HEK293 (cell line): Measurements from ENCODE around the gene FAM20B.

Experiments
- CTCF ChIA-PET: fragments of 350-600 bp; formaldehyde crosslinking; extraction: SDS; loops from one replicate; lab custom pipeline; 2021; ENCODE audit warnings: antibody characterized with exemption; lab: Yijun Ruan, JAX
- POLR2A ChIA-PET: fragments of 300-600 bp; formaldehyde crosslinking; extraction: SDS; loops from one replicate; lab custom pipeline; 2020; ENCODE audit warnings: antibody characterized with exemption, inconsistent platforms; lab: Yijun Ruan, JAX
- H3K27ac ChIP-seq: fragments of 200-500 bp; sonication (Bioruptor generic); 2 replicates; pipeline ENCODE4 v1.5.1; 2014; ENCODE audit warnings: low read depth, low read length, control low read depth, inconsistent platforms; ENCODE audit errors: extremely low read depth
- H3K36me3 ChIP-seq, 2 experiments: fragments of 200-500 bp in 1 of 2; sonication (Bioruptor generic) in 1 of 2; 1 replicate in 1 of 2; 2 replicates in 1 of 2; pipeline ENCODE4 v1.5.1; 2014 to 2017; ENCODE audit warnings: inconsistent platforms in 2 of 2, low read length in 2 of 2; ENCODE audit not compliant: control insufficient read depth in 2 of 2, insufficient read depth in 1 of 2
- H3K4me1 ChIP-seq: fragments of 200-500 bp; sonication (Bioruptor generic); 2 replicates; pipeline ENCODE4 v1.5.1; 2014; ENCODE audit warnings: mild to moderate bottlenecking, low read length, inconsistent platforms; ENCODE audit not compliant: control insufficient read depth, insufficient read depth
- H3K4me3 ChIP-seq: 2 replicates; pipeline ENCODE4 v1.5.1; 2011; ENCODE audit warnings: low read depth, mild to moderate bottlenecking, control low read depth, low read length, moderate library complexity
- H3K9me3 ChIP-seq: fragments of 200-500 bp; sonication (Bioruptor generic); 2 replicates; pipeline ENCODE4 v1.5.1; 2014; ENCODE audit warnings: low read depth, low read length, inconsistent platforms; ENCODE audit not compliant: control insufficient read depth, insufficient read depth
- RBAK ChIP-seq: fragments of 450-650 bp; formaldehyde crosslinking; IDR thresholded peaks from 2 replicates; pipeline ENCODE4 v1.5.1; 2016; ENCODE audit warnings: missing biosample characterization, missing genetic modification characterization
- REPIN1 ChIP-seq: fragments of 450-650 bp; formaldehyde crosslinking; IDR thresholded peaks from 2 replicates; pipeline ENCODE4 v1.5.1; 2017; ENCODE audit warnings: missing biosample characterization, missing genetic modification characterization, low read depth
- SP7 ChIP-seq: fragments of 450-650 bp; formaldehyde crosslinking; IDR thresholded peaks from 2 replicates; pipeline ENCODE4 v1.5.1; 2016; ENCODE audit warnings: missing biosample characterization, missing genetic modification characterization
- WT1 ChIP-seq: fragments of 450-650 bp; formaldehyde crosslinking; IDR thresholded peaks from 2 replicates; pipeline ENCODE4 v1.5.1; 2016; ENCODE audit warnings: missing biosample characterization, missing genetic modification characterization
- ZNF211 ChIP-seq: fragments of 450-650 bp; formaldehyde crosslinking; IDR thresholded peaks from 2 replicates; pipeline ENCODE4 v1.5.1; 2016; ENCODE audit warnings: low read depth, missing biosample characterization, missing genetic modification characterization
- ZNF221 ChIP-seq: fragments of 450-650 bp; formaldehyde crosslinking; IDR thresholded peaks from 2 replicates; pipeline ENCODE4 v1.5.1; 2017; ENCODE audit warnings: missing biosample characterization, missing genetic modification characterization, borderline replicate concordance
- ZNF23 ChIP-seq: fragments of 450-650 bp; formaldehyde crosslinking; IDR thresholded peaks from 2 replicates; pipeline ENCODE4 v1.5.1; 2016; ENCODE audit warnings: missing biosample characterization, missing genetic modification characterization, borderline replicate concordance
- ZNF266 ChIP-seq: fragments of 450-650 bp; formaldehyde crosslinking; IDR thresholded peaks from 2 replicates; pipeline ENCODE4 v1.5.1; 2016; ENCODE audit warnings: missing biosample characterization, missing genetic modification characterization, low read depth
- ZNF274 ChIP-seq, 2 experiments: fragments of 200-500 bp in 1 of 2; fragments of 450-650 bp in 1 of 2; sonication (Bioruptor generic) in 1 of 2; formaldehyde crosslinking in 1 of 2; IDR thresholded peaks; 2 replicates each; pipeline versions ENCODE4 v1.5.1 to v1.6.1; 2014 to 2016; ENCODE audit warnings: borderline replicate concordance in 1 of 2, inconsistent platforms in 1 of 2, low read length in 1 of 2, missing biosample characterization in 1 of 2, missing genetic modification characterization in 1 of 2
- ZNF311 ChIP-seq: fragments of 450-650 bp; formaldehyde crosslinking; IDR thresholded peaks from 2 replicates; pipeline ENCODE4 v1.5.1; 2017; ENCODE audit warnings: missing biosample characterization, missing genetic modification characterization, borderline replicate concordance
- ZNF335 ChIP-seq: fragments of 450-650 bp; formaldehyde crosslinking; conservative IDR thresholded peaks from 2 replicates; pipeline ENCODE4 v1.5.1; 2016; ENCODE audit warnings: missing biosample characterization, missing genetic modification characterization
- ZNF560 ChIP-seq: fragments of 450-650 bp; formaldehyde crosslinking; IDR thresholded peaks from 2 replicates; pipeline ENCODE4 v1.5.1; 2017; ENCODE audit warnings: missing biosample characterization, missing genetic modification characterization, borderline replicate concordance
- ZNF610 ChIP-seq: fragments of 450-650 bp; formaldehyde crosslinking; IDR thresholded peaks from 2 replicates; pipeline ENCODE4 v1.5.1; 2016; ENCODE audit warnings: missing biosample characterization, missing genetic modification characterization, borderline replicate concordance
- ZNF664 ChIP-seq: fragments of 450-650 bp; formaldehyde crosslinking; IDR thresholded peaks from 2 replicates; pipeline ENCODE4 v1.5.1; 2016; ENCODE audit warnings: missing biosample characterization, missing genetic modification characterization
- ZNF843 ChIP-seq: fragments of 450-650 bp; formaldehyde crosslinking; IDR thresholded peaks from 2 replicates; pipeline ENCODE4 v1.5.1; 2016; ENCODE audit warnings: missing biosample characterization, missing genetic modification characterization
- ZSCAN23 ChIP-seq: fragments of 450-650 bp; formaldehyde crosslinking; IDR thresholded peaks from 2 replicates; pipeline ENCODE4 v1.5.1; 2016; ENCODE audit warnings: missing biosample characterization, missing genetic modification characterization
- TF ChIP-seq, protein P1 (sequence below): fragments of 450-650 bp; formaldehyde crosslinking; IDR thresholded peaks from 2 replicates; pipeline ENCODE4 v1.5.1; 2017; ENCODE audit warnings: missing biosample characterization, missing genetic modification characterization
- TF ChIP-seq, protein P2 (sequence below): fragments of 450-650 bp; formaldehyde crosslinking; IDR thresholded peaks from 2 replicates; pipeline ENCODE4 v1.5.1; 2016; ENCODE audit warnings: missing biosample characterization, missing genetic modification characterization
- TF ChIP-seq, protein P3 (sequence below): fragments of 450-650 bp; formaldehyde crosslinking; IDR thresholded peaks from 2 replicates; pipeline ENCODE4 v1.5.1; 2017; ENCODE audit warnings: missing biosample characterization, missing genetic modification characterization
- TF ChIP-seq, protein P4 (sequence below): fragments of 450-650 bp; formaldehyde crosslinking; IDR thresholded peaks from 2 replicates; pipeline ENCODE4 v1.5.1; 2017; ENCODE audit warnings: missing biosample characterization, mild to moderate bottlenecking, missing genetic modification characterization, moderate library complexity

The FAM20B gene

DNA sequence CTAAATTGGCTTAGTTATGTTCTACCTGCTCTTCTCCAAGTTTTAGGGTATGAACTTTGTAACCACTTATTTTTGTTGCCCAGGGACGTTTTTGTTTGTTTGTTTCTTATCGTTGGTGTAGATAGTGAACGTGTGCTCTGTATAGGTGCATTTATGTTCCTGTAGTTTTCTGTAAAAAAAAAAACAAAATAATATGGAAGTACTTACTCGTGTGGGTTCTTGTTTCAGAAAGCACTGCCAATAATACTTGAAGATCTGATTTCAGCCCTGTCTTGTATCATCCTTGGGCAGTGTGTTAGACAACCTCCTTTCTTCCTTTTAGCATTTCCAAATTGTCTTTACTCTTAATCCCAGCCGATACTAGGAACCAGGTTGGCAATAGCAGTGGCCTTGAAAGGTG lies 4.4 kb downstream of the FAM20B start:
- ChIA-PET CTCF (no interaction called here), POLR2A (no interaction called here)
- H3K9me3 ChIP-seq, result no peaks in the 10 kb centered on the region
- peaks cover 29% of the 10 kb centered on the region; the same call in 1 of the 2 replicates for H3K4me1 ChIP-seq
- TF ChIP-seq WT1 (no peak), ZNF335 (tag by site-specific recombination) (peak; percentile 51)
- no peaks in the 10 kb centered on the region for H3K36me3 ChIP-seq
- no peak overlapping the region for H3K27ac ChIP-seq
- no peak overlapping the region for H3K4me3 ChIP-seq

DNA sequence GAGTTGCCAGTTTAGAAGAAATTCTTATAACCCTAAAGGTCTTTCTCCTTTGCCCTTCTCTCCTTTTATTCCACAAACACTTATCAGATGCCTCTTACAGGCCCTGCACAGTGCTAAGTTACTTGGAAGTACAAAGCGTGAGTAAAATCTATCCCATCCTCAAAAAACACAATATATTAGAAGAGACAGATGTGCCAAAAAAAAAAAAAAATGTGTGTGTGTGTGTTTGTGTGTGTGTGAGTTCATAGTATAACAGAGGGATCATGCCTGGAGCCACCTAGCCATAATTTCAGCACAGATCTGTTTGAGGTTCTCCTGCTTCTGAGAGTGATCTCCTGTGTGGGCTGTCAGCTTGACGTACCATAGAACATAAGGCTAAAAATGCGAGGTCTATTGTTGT lies 5.0 kb downstream of the FAM20B start:
- H3K4me3 ChIP-seq, result no peak overlapping the region
- H3K9me3 ChIP-seq, result no peaks in the 10 kb centered on the region
- ChIA-PET POLR2A (no interaction called here), CTCF (no interaction called here)
- no peak for TF ChIP-seq ZNF560 (tag by site-specific recombination)
- TF ChIP-seq ZNF221 (tag by site-specific recombination), result no peak
- TF ChIP-seq RBAK (tag by site-specific recombination), result no peak
- TF ChIP-seq, protein P1, sequence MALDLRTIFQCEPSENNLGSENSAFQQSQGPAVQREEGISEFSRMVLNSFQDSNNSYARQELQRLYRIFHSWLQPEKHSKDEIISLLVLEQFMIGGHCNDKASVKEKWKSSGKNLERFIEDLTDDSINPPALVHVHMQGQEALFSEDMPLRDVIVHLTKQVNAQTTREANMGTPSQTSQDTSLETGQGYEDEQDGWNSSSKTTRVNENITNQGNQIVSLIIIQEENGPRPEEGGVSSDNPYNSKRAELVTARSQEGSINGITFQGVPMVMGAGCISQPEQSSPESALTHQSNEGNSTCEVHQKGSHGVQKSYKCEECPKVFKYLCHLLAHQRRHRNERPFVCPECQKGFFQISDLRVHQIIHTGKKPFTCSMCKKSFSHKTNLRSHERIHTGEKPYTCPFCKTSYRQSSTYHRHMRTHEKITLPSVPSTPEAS (tag by site-specific recombination), result peak; percentile 55; the same call in 1 of the 2 replicates
- TF ChIP-seq ZNF335 (tag by site-specific recombination), result 0 out of 2 replicates have a peak, but pooled peaks have one; percentile 0
- no peaks in the 10 kb centered on the region for H3K36me3 ChIP-seq
- H3K27ac ChIP-seq, result no peak overlapping the region
- peaks cover 29% of the 10 kb centered on the region; the same call in 1 of the 2 replicates for H3K4me1 ChIP-seq

DNA sequence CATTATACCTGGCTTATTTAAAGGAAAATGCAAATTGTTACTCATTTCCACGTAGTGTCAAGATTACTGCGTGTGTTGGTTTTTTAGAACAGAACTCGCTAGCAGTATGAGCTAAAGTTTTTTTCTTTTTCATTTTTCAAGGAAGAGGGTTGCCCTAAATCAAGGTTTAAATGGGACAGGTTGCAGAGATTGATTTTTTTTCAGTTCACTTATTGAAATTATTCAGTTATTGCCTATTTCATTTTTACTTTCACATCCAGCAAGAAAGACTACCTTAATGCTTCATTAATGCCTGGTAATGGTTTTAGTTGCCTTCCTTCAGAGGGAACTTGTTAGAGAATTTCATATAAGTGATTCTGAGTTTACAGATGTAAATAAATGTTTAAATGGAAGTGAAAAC lies 5.6 kb downstream of the FAM20B start:
- Histone ChIP-seq H3K4me3 (no peak overlapping the region), H3K36me3 (no peaks in the 10 kb centered on the region), H3K27ac (no peak overlapping the region), H3K4me1 (peaks cover 29% of the 10 kb centered on the region; the same call in 1 of the 2 replicates), H3K9me3 (no peaks in the 10 kb centered on the region)
- POLR2A ChIA-PET, result no interaction called here
- TF ChIP-seq ZNF23 (tag by site-specific recombination), result no peak
- no peak for TF ChIP-seq ZNF843 (tag by site-specific recombination)
- TF ChIP-seq ZNF211 (tag by site-specific recombination), result no peak
- no peak for TF ChIP-seq REPIN1 (tag by site-specific recombination)
- TF ChIP-seq ZNF266 (tag by site-specific recombination), result no peak
- TF ChIP-seq ZNF664 (tag by site-specific recombination), result no peak
- no peak for TF ChIP-seq ZSCAN23 (tag by site-specific recombination)
- TF ChIP-seq, protein P2, sequence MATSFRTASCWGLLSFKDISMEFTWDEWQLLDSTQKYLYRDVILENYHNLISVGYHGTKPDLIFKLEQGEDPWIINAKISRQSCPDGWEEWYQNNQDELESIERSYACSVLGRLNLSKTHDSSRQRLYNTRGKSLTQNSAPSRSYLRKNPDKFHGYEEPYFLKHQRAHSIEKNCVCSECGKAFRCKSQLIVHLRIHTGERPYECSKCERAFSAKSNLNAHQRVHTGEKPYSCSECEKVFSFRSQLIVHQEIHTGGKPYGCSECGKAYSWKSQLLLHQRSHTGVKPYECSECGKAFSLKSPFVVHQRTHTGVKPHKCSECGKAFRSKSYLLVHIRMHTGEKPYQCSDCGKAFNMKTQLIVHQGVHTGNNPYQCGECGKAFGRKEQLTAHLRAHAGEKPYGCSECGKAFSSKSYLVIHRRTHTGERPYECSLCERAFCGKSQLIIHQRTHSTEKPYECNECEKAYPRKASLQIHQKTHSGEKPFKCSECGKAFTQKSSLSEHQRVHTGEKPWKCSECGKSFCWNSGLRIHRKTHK (tag by site-specific recombination), result no peak
- CTCF ChIA-PET, result no interaction called here

DNA sequence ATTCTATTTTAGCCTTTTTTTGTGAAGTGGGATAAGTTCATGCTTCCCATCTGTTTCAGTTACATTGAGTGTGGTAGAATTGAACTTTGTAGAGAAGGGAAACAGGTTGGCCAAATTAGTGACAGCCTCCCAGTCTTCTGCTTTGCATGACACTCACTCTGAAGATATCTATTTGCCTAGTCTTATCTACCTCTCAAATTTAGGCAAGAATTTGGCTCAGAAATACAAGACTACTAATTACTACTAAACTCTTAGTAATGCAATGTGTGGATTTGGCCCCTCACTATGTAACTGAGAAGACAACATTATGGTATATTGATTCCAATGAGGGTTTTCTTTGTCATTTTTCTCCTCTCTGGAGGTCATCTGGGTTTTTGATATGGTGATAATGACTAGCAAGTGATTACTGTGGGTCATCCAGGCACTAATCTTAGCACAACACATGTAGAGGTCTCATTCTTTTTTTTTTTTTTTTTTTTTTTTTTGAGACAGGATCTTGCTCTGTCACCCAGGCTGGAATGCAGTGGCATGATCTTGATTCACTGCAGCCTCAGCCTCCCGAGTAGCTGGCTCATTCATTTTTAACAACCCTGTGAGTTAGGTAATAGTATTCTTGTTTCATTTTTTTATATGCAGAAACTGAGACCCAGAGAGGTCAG lies 6.3 kb downstream of the FAM20B start:
- Histone ChIP-seq H3K4me1 (peaks cover 29% of the 10 kb centered on the region; the same call in 1 of the 2 replicates), H3K9me3 (no peaks in the 10 kb centered on the region), H3K4me3 (no peak overlapping the region), H3K36me3 (no peaks in the 10 kb centered on the region), H3K27ac (no peak overlapping the region)
- ChIA-PET CTCF (no interaction called here), POLR2A (interaction anchor here (0.6 kb wide), 1 partner anchor 307 kb away, joined by 3 read pairs; no protein-coding TSS in a partner anchor)
- no peak for TF ChIP-seq ZNF266 (tag by site-specific recombination)
- TF ChIP-seq ZNF311, result no peak
- TF ChIP-seq, protein P3, sequence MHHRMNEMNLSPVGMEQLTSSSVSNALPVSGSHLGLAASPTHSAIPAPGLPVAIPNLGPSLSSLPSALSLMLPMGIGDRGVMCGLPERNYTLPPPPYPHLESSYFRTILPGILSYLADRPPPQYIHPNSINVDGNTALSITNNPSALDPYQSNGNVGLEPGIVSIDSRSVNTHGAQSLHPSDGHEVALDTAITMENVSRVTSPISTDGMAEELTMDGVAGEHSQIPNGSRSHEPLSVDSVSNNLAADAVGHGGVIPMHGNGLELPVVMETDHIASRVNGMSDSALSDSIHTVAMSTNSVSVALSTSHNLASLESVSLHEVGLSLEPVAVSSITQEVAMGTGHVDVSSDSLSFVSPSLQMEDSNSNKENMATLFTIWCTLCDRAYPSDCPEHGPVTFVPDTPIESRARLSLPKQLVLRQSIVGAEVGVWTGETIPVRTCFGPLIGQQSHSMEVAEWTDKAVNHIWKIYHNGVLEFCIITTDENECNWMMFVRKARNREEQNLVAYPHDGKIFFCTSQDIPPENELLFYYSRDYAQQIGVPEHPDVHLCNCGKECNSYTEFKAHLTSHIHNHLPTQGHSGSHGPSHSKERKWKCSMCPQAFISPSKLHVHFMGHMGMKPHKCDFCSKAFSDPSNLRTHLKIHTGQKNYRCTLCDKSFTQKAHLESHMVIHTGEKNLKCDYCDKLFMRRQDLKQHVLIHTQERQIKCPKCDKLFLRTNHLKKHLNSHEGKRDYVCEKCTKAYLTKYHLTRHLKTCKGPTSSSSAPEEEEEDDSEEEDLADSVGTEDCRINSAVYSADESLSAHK (tag by site-specific recombination), result no peak
- TF ChIP-seq SP7 (tag by site-specific recombination), result 0 out of 2 replicates have a peak, but pooled peaks have one; percentile 10
- no peak for TF ChIP-seq ZNF274 (IDR thresholded peaks at IDR 0.05; ENCODE audit: low read length)
- no peak for TF ChIP-seq ZNF274 (tag by site-specific recombination; IDR thresholded peaks at IDR 0.05; ENCODE audit: borderline replicate concordance)
- no peak for TF ChIP-seq ZNF843 (tag by site-specific recombination)
- TF ChIP-seq, protein P4, sequence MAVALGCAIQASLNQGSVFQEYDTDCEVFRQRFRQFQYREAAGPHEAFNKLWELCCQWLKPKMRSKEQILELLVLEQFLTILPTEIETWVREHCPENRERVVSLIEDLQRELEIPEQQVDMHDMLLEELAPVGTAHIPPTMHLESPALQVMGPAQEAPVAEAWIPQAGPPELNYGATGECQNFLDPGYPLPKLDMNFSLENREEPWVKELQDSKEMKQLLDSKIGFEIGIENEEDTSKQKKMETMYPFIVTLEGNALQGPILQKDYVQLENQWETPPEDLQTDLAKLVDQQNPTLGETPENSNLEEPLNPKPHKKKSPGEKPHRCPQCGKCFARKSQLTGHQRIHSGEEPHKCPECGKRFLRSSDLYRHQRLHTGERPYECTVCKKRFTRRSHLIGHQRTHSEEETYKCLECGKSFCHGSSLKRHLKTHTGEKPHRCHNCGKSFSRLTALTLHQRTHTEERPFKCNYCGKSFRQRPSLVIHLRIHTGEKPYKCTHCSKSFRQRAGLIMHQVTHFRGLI (tag by site-specific recombination), result no peak
- TF ChIP-seq ZNF610 (tag by site-specific recombination), result no peak
